H1 (cell line): Measurements from ENCODE around the gene ETFDH. TPM values are rescaled to one million over a fixed set of nuclear protein-coding genes. Genes with fewer than 3 reads are reported as not detected.

Experiments used
- RNF2 ChIP-seq: fragments of 200-900, 300-1000 bp; sonication (generic); IDR thresholded peaks from 2 replicates; pipeline ENCODE4 v1.7.1; 2016; ENCODE audit warnings: borderline replicate concordance, low read depth, mild to moderate bottlenecking, antibody characterized with exemption, low read length; ENCODE audit not compliant: poor library complexity, severe bottlenecking; ENCODE audit errors: missing control alignments
- polyA plus RNA-seq, 7 experiments: library from polyadenylated mRNA; depleted of rRNA in 3 of 7; stranded (reverse) in 5 of 7; unstranded in 2 of 7; fragments of >200 nt in 5 of 7; fragments of 200-250 nt in 2 of 7; gene quantifications; 1 replicate in 5 of 7; 2 replicates in 1 of 7; 4 replicates in 1 of 7; pipeline versions ENCODE4 v1.2.1 to v1.2.3, GENCODE V29; 2011 to 2013; ENCODE audit warnings: missing spikeins in 2 of 7, mixed read lengths in 2 of 7
- total RNA-seq: library from RNA; stranded (reverse); fragmentation: NEBNext Ultra II Directional; extraction: Animal tissue kit (Norgen Biotek cat#: 25700); gene quantifications from 2 replicates; pipeline ENCODE4 v1.2.1, GENCODE V29; 2021

ETFDH gene
- total and polyA plus RNA-seq, 2 of the 8 experiments (the other 6 are each of a cell fraction or from before 2014, with no cell fraction given): 11.3 to 15.7 TPM

DNA sequence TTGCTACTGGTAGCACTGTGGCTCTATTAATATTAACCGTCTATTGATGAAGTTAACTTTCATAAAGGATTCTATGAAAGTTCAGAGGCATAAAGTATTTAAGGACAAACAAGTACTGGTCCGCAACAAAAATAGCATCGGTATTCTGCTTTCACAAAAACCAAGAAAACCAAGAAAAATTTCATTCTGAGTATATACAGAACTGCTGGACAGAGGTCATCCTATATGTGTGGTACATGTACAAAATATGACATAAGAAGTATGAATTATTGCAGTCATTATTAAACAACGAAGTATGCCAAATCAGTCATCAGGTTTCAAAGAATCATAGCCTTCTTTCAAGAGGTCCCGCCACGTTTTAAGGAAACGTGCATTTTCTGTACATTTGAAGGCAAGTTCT is 2.8 kb upstream of the ETFDH start (continued):
- no peak for TF ChIP-seq RNF2
